K562 (cell line): ENCODE measurements around the gene SLC32A1. TPM values are rescaled to one million over a fixed set of nuclear protein-coding genes. Genes with fewer than 3 reads are reported as not detected.

Experiments
- ATAC-seq: fragments of 200-7000 bp; cut with Tn5 transposase; 3 replicates; pipeline ENCODE4 v1.9.1; 2020; ENCODE audit warnings: moderate library complexity
- BruUV-seq: library from RNA; stranded (reverse); fragments of 400-500 nt; replicated peaks from 2 replicates; lab custom pipeline; 2021; lab: Mats Ljungman, UMichigan
- CTCF ChIA-PET: fragments of 300-600 bp; formaldehyde crosslinking; extraction: SDS; loops from one replicate; lab custom pipeline; 2021; ENCODE audit warnings: low intra/inter-chr PET ratio; lab: Yijun Ruan, JAX
- POLR2A ChIA-PET: fragments of 300-600, 350-650 bp; sonication (Branson Sonifier 250); formaldehyde crosslinking; extraction: SDS; loops from one replicate; lab custom pipeline; 2021; ENCODE audit warnings: antibody characterized with exemption, inconsistent platforms; lab: Yijun Ruan, JAX
- DNase-seq, 4 experiments: peaks; one replicate each; pipeline versions ENCODE4 v3.0.0 to v3.0.0-alpha.2; 2011 to 2018; ENCODE audit warnings: low spot score in 3 of 4, mixed read lengths in 3 of 4; ENCODE audit errors: extremely low read depth in 1 of 4
- FAIRE-seq: peaks from 2 replicates; lab custom pipeline; 2011; peaks lifted over from hg19 to GRCh38; lab: Jason Lieb, UNC
- H2AFZ ChIP-seq: 2 replicates; pipeline ENCODE4 v1.6.0; 2011; ENCODE audit warnings: low read depth, low read length, control low read depth, inconsistent platforms
- H3K27ac ChIP-seq: fragments of 200-600 bp; 3 replicates; pipeline ENCODE4 v1.8.0; 2011; ENCODE audit warnings: low read depth, mild to moderate bottlenecking, control low read depth, inconsistent platforms, low read length, moderate library complexity, mixed read lengths; ENCODE audit errors: extremely low read depth
- H3K27me3 ChIP-seq, 2 experiments: fragments of 300-600 bp in 1 of 2; 2 replicates in 1 of 2; 3 replicates in 1 of 2; pipeline versions ENCODE4 v1.6.0 to v1.8.0; 2011; ENCODE audit warnings: inconsistent platforms in 2 of 2, low read length in 2 of 2, mild to moderate bottlenecking in 1 of 2, mixed read lengths in 1 of 2, moderate library complexity in 1 of 2; ENCODE audit not compliant: control insufficient read depth in 2 of 2, insufficient read depth in 2 of 2
- H3K36me3 ChIP-seq: fragments of 300-600 bp; 3 replicates; pipeline ENCODE4 v1.8.0; 2011; ENCODE audit warnings: mild to moderate bottlenecking, low read length, inconsistent platforms; ENCODE audit not compliant: control insufficient read depth, insufficient read depth
- H3K4me1 ChIP-seq, 2 experiments: fragments of 200-600 bp in 1 of 2; replicated peaks in 1 of 2; 2 replicates in 1 of 2; 3 replicates in 1 of 2; pipeline versions ENCODE4 v1.5.1 to v1.8.0; 2011; ENCODE audit warnings: inconsistent platforms in 2 of 2, low read length in 2 of 2, mild to moderate bottlenecking in 1 of 2, mixed read lengths in 1 of 2, moderate library complexity in 1 of 2; ENCODE audit not compliant: control insufficient read depth in 2 of 2, insufficient read depth in 2 of 2
- H3K4me2 ChIP-seq: 2 replicates; pipeline ENCODE4 v1.6.1; 2011; ENCODE audit warnings: low read length, control low read depth, inconsistent platforms, mixed read lengths; ENCODE audit not compliant: insufficient read depth
- H3K4me3 ChIP-seq: fragments of 200-600 bp; sonication (generic), shearing (Covaris generic); 2 replicates; pipeline ENCODE4 v1.5.1; 2016; ENCODE audit warnings: control low read depth, inconsistent platforms
- H3K79me2 ChIP-seq: fragments of 200-600 bp; 3 replicates; pipeline ENCODE4 v1.8.0; 2011; ENCODE audit warnings: low read length, inconsistent platforms; ENCODE audit not compliant: control insufficient read depth, insufficient read depth
- H3K9ac ChIP-seq, 2 experiments: 2 replicates each; pipeline versions ENCODE4 v1.6.0 to v1.6.1; 2011; ENCODE audit warnings: low read depth in 2 of 2, low read length in 2 of 2, control low read depth in 1 of 2, inconsistent platforms in 1 of 2, mild to moderate bottlenecking in 1 of 2, mixed read lengths in 1 of 2; ENCODE audit not compliant: insufficient read depth in 1 of 2
- H3K9me1 ChIP-seq: one replicate; pipeline ENCODE4 v1.6.0; 2011; ENCODE audit warnings: inconsistent platforms, mild to moderate bottlenecking, low read length, moderate library complexity; ENCODE audit not compliant: control insufficient read depth, insufficient read depth
- H3K9me3 ChIP-seq: replicated peaks from 2 replicates; pipeline ENCODE4 v1.5.1; 2011; ENCODE audit warnings: low read depth, low read length, inconsistent platforms; ENCODE audit not compliant: control insufficient read depth, insufficient read depth
- H4K20me1 ChIP-seq: replicated peaks from 2 replicates; pipeline ENCODE4 v1.6.1; 2011; ENCODE audit warnings: low read length, inconsistent platforms, mixed read lengths; ENCODE audit not compliant: control insufficient read depth, insufficient read depth
- ARHGAP35 ChIP-seq: fragments of 450-650 bp; IDR thresholded peaks from 2 replicates; pipeline ENCODE4 v1.6.1; 2018; ENCODE audit not compliant: partially characterized antibody
- RBM25 ChIP-seq: fragments of 200-400 bp; formaldehyde crosslinking; IDR thresholded peaks from 2 replicates; pipeline ENCODE4 v1.6.1; 2018; ENCODE audit warnings: low read length, low read depth, moderate library complexity; ENCODE audit not compliant: severe bottlenecking
- SIRT6 ChIP-seq: IDR thresholded peaks from one replicate; pipeline ENCODE4 v1.6.1; 2012; ENCODE audit warnings: low read depth, mild to moderate bottlenecking, control low read depth, inconsistent platforms, low read length, moderate library complexity
- TOE1 ChIP-seq, 2 experiments: fragments of 450-650 bp in 1 of 2; sonication (generic) in 1 of 2; formaldehyde crosslinking in 1 of 2; IDR thresholded peaks; 2 replicates each; pipeline versions ENCODE4 v1.7.1 to v1.8.0; 2016 to 2022; ENCODE audit warnings: borderline replicate concordance in 2 of 2, mild to moderate bottlenecking in 2 of 2, antibody characterized with exemption in 1 of 2, inconsistent platforms in 1 of 2, low read depth in 1 of 2, missing genetic modification reagents in 1 of 2, moderate library complexity in 1 of 2
- ZNF121 ChIP-seq: sonication (generic); formaldehyde crosslinking; conservative IDR thresholded peaks from 2 replicates; pipeline ENCODE4 v1.8.0; 2022; ENCODE audit warnings: missing genetic modification reagents
- ZNF324 ChIP-seq: fragments of 250-450 bp; sonication (Bioruptor Pico); IDR thresholded peaks from 2 replicates; pipeline ENCODE4 v1.4.0; 2020; ENCODE audit warnings: mild to moderate bottlenecking
- ZSCAN29 ChIP-seq: fragments of 450-650 bp; IDR thresholded peaks from 2 replicates; pipeline ENCODE4 v1.6.1; 2017
- WGBS: fragments of 100-300 bp; shearing (Covaris generic); methylation state at CpG from one replicate; pipeline ENCODE4 v1.1.6; 2016; ENCODE audit warnings: low coverage, mixed read lengths; ENCODE audit not compliant: insufficient coverage; ENCODE audit errors: missing lambda C conversion rate; 5-methylcytosine and 5-hydroxymethylcytosine counted together
- in situ Hi-C: fragments of 300-500 bp; cut with MboI; formaldehyde crosslinking; loops from 4 replicates; pipeline ENCODE4 v1.15.0; 2018; ENCODE audit warnings: inconsistent platforms, mixed read lengths
- intact Hi-C: fragments of 100-400 bp; cut with micrococcal nuclease; formaldehyde crosslinking; loops from 2 replicates; pipeline ENCODE4 v1.14.2; 2022
- polyA plus RNA-seq, 8 experiments: library from polyadenylated mRNA; depleted of rRNA in 4 of 8; stranded (reverse) in 5 of 8; unstranded in 3 of 8; fragments of >200 nt; fragmentation: Nextera tagmentation in 2 of 8; fragmentation: Illumina TruSeq in 1 of 8; extraction: Ambion mirVana in 2 of 8; extraction: Trizol in 1 of 8; gene quantifications; 2 replicates each; pipeline versions ENCODE4 v1.2.1 to v1.2.3, GENCODE V29; 2011 to 2014; ENCODE audit warnings: inconsistent platforms in 1 of 8, missing spikeins in 1 of 8
- total RNA-seq, 7 experiments: library from RNA; depleted of rRNA in 6 of 7; stranded (reverse); fragments of >200 nt in 6 of 7; fragmentation: Illumina TruSeq in 2 of 7; extraction: Trizol in 2 of 7; gene quantifications; 2 replicates each; pipeline versions ENCODE4 v1.2.1 to v1.2.3, GENCODE V29; 2011 to 2021; ENCODE audit warnings: low replicate concordance in 1 of 7
- TF ChIP-seq, protein P1 (sequence below), 2 experiments: IDR thresholded peaks; 2 replicates each; pipeline ENCODE4 v1.6.1; 2012; ENCODE audit warnings: improper control_type of control experiment in 2 of 2, low read depth in 2 of 2, low read length in 2 of 2, borderline replicate concordance in 1 of 2
- TF ChIP-seq, protein P2 (sequence below): fragments of 250-450 bp; sonication (Bioruptor Pico); IDR thresholded peaks from 2 replicates; pipeline ENCODE4 v1.8.0; 2021; ENCODE audit warnings: mild to moderate bottlenecking, moderate library complexity
- TF ChIP-seq, protein P3 (sequence below): fragments of 450-650 bp; IDR thresholded peaks from 2 replicates; pipeline ENCODE4 v1.6.1; 2016
- TF ChIP-seq, protein P4 (sequence below), 2 experiments: fragments of 450-650 bp; conservative IDR thresholded peaks; 2 replicates each; pipeline ENCODE4 v1.6.1; 2017; ENCODE audit warnings: mild to moderate bottlenecking in 2 of 2, moderate library complexity in 2 of 2
- TF ChIP-seq, protein P5 (sequence below): fragments of 450-650 bp; IDR thresholded peaks from 2 replicates; pipeline ENCODE4 v1.6.1; 2018; ENCODE audit warnings: mild to moderate bottlenecking, low read depth; ENCODE audit not compliant: partially characterized antibody

SLC32A1 gene
- total and polyA plus RNA-seq, 9 of the 15 experiments (the other 6 are each of a cell fraction or from before 2014, with no cell fraction given), result not detected

DNA sequence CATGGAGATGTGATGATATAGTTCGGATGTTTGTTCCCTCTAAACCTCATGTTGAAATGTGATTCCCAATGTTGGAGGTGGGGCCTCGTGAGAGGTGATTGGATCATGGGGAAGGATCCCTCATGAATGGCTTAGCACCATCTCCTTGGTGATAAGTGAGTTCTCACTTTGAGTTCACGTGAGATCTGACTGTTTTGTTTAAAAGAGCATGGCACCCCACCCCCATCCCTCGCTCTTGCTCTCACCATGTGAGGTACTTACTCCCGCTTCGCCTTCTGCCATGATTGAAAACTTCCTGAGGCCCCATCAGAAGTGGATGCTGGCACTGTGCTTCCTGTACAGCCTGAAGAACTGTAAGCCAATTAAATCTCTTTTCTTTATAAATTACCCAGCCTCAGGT, 10.9 kb downstream of the SLC32A1 start (continued):
- TF ChIP-seq, protein P1, sequence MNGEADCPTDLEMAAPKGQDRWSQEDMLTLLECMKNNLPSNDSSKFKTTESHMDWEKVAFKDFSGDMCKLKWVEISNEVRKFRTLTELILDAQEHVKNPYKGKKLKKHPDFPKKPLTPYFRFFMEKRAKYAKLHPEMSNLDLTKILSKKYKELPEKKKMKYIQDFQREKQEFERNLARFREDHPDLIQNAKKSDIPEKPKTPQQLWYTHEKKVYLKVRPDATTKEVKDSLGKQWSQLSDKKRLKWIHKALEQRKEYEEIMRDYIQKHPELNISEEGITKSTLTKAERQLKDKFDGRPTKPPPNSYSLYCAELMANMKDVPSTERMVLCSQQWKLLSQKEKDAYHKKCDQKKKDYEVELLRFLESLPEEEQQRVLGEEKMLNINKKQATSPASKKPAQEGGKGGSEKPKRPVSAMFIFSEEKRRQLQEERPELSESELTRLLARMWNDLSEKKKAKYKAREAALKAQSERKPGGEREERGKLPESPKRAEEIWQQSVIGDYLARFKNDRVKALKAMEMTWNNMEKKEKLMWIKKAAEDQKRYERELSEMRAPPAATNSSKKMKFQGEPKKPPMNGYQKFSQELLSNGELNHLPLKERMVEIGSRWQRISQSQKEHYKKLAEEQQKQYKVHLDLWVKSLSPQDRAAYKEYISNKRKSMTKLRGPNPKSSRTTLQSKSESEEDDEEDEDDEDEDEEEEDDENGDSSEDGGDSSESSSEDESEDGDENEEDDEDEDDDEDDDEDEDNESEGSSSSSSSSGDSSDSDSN (IDR thresholded peaks at IDR 0.05; ENCODE audit: borderline replicate concordance in 1 of 2, low read depth in 2 of 2, low read length in 2 of 2), result no peak

DNA sequence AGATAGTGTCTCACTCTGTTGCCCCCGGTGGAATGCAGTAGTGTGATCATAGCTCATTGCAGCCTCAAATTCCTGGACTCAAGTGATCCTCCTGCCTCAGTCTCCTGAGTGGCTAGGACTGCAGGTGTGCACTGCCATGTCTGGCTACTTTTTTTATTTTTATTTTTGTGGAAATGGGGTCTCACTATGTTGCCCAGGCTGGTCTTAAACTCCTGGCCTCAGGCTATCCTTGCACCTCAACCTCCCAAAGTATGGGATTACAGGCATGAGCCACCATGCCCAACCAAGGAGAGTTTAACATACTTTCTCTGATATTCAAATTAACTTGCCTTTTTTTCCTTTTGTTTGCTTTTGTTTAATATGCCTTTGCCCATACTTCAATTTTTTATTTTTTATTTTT, 13.6 kb downstream of the SLC32A1 start:
- Histone ChIP-seq H3K4me1 (no peaks in the 10 kb centered on the region), H3K36me3 (no peaks in the 10 kb centered on the region), H3K4me2 (no peak overlapping the region), H3K9me3 (no peaks in the 10 kb centered on the region), H3K9me1 (no peaks in the 10 kb centered on the region), H3K27ac (no peak overlapping the region), H3K9ac (no peak overlapping the region), H3K27me3 (peaks cover 15 to 36% of the 10 kb centered on the region in 2 experiments), H2AFZ (no peak overlapping the region), H4K20me1 (no peaks in the 10 kb centered on the region; the same call in 1 of the 2 replicates), H3K79me2 (no peaks in the 10 kb centered on the region), H3K4me3 (no peak overlapping the region)
- intact Hi-C loops, result no loop called here
- no peak for ATAC-seq
- 7% methylated on average over 1 of the region's 1 CpG for WGBS
- ChIA-PET POLR2A (interaction anchor here (0.7 to 1.2 kb wide), 2 partner anchors 10 to 49 kb away, joined by 3 read pairs; partner anchors contain the start of gene ACTR5), CTCF (no interaction called here)
- FAIRE-seq, result no peak
- in situ Hi-C loops, result no loop called here
- no peak for DNase-seq
- no TSS peak for BruUV-seq
- no peak for TF ChIP-seq SIRT6
- TF ChIP-seq ARHGAP35, result no peak
- TF ChIP-seq TOE1 (IDR thresholded peaks at IDR 0.05; ENCODE audit: borderline replicate concordance), result no peak
- no peak for TF ChIP-seq TOE1 (CRISPR knock-in tag; IDR thresholded peaks at IDR 0.05; ENCODE audit: borderline replicate concordance, low read depth)
- TF ChIP-seq ZSCAN29, result no peak
- TF ChIP-seq, protein P2, sequence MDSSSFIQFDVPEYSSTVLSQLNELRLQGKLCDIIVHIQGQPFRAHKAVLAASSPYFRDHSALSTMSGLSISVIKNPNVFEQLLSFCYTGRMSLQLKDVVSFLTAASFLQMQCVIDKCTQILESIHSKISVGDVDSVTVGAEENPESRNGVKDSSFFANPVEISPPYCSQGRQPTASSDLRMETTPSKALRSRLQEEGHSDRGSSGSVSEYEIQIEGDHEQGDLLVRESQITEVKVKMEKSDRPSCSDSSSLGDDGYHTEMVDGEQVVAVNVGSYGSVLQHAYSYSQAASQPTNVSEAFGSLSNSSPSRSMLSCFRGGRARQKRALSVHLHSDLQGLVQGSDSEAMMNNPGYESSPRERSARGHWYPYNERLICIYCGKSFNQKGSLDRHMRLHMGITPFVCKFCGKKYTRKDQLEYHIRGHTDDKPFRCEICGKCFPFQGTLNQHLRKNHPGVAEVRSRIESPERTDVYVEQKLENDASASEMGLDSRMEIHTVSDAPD, result no peak
- TF ChIP-seq RBM25, result peak; percentile 36
- peak; percentile 74 for TF ChIP-seq ZNF121 (CRISPR knock-in tag)
- TF ChIP-seq, protein P3, sequence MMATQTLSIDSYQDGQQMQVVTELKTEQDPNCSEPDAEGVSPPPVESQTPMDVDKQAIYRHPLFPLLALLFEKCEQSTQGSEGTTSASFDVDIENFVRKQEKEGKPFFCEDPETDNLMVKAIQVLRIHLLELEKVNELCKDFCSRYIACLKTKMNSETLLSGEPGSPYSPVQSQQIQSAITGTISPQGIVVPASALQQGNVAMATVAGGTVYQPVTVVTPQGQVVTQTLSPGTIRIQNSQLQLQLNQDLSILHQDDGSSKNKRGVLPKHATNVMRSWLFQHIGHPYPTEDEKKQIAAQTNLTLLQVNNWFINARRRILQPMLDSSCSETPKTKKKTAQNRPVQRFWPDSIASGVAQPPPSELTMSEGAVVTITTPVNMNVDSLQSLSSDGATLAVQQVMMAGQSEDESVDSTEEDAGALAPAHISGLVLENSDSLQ, result no peak
- TF ChIP-seq, protein P4, sequence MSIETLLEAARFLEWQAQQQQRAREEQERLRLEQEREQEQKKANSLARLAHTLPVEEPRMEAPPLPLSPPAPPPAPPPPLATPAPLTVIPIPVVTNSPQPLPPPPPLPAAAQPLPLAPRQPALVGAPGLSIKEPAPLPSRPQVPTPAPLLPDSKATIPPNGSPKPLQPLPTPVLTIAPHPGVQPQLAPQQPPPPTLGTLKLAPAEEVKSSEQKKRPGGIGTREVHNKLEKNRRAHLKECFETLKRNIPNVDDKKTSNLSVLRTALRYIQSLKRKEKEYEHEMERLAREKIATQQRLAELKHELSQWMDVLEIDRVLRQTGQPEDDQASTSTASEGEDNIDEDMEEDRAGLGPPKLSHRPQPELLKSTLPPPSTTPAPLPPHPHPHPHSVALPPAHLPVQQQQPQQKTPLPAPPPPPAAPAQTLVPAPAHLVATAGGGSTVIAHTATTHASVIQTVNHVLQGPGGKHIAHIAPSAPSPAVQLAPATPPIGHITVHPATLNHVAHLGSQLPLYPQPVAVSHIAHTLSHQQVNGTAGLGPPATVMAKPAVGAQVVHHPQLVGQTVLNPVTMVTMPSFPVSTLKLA (conservative IDR thresholded peaks at IDR 0.05), result no peak
- TF ChIP-seq ZNF324, result no peak
- TF ChIP-seq, protein P5, sequence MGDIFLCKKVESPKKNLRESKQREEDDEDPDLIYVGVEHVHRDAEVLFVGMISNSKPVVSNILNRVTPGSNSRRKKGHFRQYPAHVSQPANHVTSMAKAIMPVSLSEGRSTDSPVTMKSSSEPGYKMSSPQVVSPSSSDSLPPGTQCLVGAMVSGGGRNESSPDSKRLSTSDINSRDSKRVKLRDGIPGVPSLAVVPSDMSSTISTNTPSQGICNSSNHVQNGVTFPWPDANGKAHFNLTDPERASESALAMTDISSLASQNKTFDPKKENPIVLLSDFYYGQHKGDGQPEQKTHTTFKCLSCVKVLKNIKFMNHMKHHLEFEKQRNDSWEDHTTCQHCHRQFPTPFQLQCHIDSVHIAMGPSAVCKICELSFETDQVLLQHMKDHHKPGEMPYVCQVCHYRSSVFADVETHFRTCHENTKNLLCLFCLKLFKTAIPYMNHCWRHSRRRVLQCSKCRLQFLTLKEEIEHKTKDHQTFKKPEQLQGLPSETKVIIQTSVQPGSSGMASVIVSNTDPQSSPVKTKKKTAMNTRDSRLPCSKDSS, result no peak
